GM23338 (cell line): Measurements from ENCODE around the gene ADGRG4.

ENCODE experiments used
- CTCF ChIP-seq, 2 experiments: fragments of 200-600 bp in 1 of 2; sonication (generic) in 1 of 2; conservative IDR thresholded peaks; 2 replicates each; pipeline versions ENCODE4 v1.5.1 to v1.6.1; 2016 to 2017; ENCODE audit warnings: antibody characterized with exemption in 2 of 2, low read depth in 2 of 2, mild to moderate bottlenecking in 2 of 2, moderate library complexity in 1 of 2
- EZH2phosphoT487 ChIP-seq: fragments of 200-600 bp; sonication (generic); IDR thresholded peaks from one replicate; pipeline ENCODE4 v1.8.1; 2018; ENCODE audit warnings: antibody characterized with exemption; ENCODE audit not compliant: unreplicated experiment

- TF ChIP-seq EZH2phosphoT487 (no peak), CTCF (conservative IDR thresholded peaks at IDR 0.05; ENCODE audit: low read depth in 2 of 2) (no peak)
These were observed 45.7 kb downstream of the ADGRG4 start for GRCh38 chrX:136346506-136346905.
